HUDEP-2 (cell line): ENCODE measurements around the gene GPBP1L1.
"Not testable (repeated sequence)": the region's sequence is repeated elsewhere in the genome, so short reads cannot be mapped to it uniquely, and the experiment has no call there.

Source experiments
- DNase-seq, 76 experiments: peaks; one replicate each; lab custom pipeline; 2025; ENCODE audit not compliant: unreplicated experiment in 76 of 76; lab: John Stamatoyannopoulos, UW

GPBP1L1 gene

DNA sequence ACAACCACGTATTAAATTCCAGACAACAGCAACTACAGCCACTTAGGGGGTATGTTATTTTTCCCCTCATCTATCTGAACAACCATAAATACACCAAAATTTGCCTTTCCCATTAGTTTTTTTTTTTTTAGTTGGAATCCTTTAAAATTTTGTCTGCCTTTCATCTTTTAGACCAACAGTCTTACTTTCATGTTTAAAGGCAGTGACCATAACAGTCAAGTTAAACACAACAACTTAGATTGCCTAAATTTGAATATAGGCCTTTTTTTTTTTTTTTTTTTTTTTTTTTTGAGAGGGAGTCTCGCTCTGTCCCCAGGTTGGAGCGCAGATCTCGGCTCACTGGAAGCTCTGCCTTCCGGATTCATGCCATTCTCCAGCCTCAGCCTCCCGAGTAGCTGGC, 3.4 kb downstream of the GPBP1L1 start:
- DNase-seq, result no peak

DNA sequence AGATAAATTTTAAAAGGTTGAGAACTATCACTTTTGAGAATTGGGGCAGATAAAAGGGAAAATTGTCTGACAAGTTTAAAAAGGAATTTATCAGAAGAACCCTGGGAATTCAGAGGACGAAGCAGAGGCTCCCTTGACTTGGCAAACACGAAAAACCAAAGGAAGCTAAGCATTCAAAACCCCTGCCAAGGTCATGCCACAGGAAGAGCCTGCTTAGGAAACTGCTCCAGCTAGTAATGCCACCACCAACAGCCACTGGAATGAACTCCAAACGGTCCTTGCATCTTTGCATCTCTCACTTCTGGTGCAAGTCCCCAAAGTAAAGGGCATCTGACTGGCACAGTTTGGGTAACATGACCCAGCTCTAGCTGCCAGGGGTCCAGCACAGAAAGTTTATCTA, 7.2 kb downstream of the GPBP1L1 start:
- no peak for DNase-seq

DNA sequence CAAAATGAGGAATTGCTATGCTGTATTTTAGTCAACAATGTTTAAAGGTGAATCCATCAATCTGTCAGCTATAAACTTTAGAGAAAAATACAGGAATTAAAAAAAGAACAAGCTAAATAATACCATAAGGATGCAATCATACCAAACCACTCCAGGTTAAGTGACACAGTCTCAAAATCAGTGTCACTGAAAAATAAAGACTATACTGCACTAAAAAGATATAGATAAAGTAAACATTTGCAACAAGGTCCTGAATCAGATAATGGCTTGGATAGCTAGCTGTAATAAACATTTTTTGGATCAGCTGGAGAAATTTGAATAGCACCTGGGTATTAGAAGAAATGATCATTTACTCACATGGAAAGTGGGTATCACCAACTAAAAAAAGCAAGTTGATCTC, 7.8 kb downstream of the GPBP1L1 start:
- DNase-seq, result no peak

DNA sequence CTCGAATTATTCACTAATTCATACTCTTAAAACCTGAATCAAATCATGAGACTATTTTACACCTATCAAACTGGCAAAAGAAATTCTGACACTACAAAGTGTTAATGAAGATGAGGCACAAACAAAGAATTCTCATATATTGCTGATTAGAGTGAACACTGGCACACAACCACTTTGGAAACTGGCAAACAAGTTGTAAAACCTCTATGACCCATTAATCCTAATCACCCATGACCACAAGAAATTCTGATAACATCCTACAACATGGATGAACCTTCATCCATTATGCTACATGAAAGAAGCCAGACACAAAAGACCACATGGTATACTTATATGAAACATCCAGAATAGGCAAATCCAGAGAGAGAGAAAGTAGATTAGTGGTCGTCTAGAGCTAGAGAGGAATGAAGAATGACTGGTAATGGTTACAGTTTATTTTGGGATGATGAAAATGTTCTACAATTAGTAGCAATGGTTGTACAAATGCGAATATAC, 8.5 kb downstream of the GPBP1L1 start:
- DNase-seq, result no peak

DNA sequence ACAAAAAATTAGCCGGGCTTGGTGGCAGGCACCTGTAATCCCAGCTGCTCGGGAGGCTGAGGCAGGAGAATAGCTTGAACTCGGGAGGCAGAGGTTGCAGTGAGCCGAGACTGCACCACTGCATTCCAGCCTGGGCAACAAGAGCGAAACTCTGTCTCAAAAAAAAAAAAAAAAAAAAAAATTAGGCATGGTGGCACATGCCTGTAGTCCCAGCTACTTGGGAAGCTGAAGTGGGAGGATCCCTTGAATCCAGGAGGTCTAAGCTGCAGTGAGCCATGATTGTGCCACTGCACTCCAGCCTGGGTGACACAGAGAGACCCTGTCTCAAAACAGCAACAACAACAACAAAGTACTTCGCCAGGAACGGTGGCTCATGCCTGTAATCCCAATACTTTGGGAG, 9.8 kb downstream of the GPBP1L1 start:
- DNase-seq, result not testable (repeated sequence)

DNA sequence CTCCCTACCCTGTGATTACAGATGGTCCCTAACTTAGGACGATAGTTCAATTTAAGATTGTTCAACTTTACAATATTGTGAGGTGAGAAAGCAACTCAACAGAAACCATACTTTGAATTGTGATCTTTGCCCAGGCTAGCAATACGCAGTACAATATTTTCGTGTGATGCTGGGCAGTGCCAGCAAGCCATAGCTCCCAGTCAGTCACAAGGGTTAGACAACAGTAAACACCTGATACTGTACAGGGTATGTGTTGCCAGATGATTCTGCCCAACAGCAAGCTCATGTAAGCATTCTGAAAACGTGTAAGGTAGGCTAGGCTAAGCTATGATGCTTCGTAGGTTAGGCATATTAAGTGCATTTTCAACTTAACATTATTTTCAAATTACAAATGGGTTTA, 11.9 kb downstream of the GPBP1L1 start:
- no peak for DNase-seq

DNA sequence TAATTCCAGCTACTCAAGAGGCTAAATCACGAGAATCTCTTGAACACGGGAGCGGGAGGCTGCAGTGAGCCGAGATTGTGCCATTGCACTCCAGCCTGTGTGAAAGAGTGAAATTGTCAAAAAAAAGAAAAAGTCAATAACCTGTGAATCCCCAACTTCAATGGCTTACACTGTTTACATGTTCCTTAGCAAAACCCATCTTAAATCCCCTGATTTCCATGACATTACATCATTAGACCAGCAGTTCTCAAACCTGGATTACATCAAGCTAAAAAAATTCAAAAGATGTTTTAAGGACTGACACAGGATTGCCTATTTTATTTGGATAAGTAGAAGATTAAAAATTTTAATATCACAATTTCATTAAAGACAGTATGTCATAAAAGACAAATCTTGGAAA, 12.4 kb downstream of the GPBP1L1 start:
- no peak for DNase-seq

DNA sequence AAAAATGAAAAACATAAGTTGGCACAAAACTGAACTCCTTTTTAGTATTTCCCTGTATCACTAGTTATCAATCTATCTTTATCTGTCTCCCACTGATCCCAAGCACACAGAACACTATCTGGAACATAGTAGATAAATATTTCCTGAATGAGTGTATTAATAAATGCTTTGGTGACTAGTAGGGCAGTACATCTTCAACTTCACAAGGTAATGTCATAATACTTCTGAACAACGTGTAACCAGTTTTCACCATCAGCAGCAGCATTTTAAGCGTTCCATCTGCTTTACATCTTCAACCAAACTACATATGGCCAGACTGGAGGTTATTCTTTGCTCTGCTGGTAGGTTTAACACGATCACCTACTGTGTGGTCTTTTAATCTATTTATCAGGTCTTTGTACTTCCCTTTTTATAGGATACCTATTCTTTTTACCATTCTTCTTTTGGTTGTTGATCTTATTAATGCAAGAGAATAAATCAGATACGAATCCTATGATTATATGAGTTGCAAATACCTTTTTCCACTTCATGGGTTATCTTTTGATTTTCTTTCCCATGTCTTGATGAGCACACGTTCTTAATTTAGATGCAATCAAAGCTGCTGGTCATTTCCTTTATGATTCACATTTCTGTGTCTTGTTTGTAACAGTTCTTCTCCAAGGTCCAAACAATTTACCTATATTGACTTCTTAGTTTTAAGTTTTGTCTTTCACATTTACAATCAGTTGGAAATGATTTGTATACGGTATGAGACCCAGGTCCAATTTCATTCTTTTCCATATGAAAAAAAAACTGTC, 16.3 kb downstream of the GPBP1L1 start:
- no peak for DNase-seq

DNA sequence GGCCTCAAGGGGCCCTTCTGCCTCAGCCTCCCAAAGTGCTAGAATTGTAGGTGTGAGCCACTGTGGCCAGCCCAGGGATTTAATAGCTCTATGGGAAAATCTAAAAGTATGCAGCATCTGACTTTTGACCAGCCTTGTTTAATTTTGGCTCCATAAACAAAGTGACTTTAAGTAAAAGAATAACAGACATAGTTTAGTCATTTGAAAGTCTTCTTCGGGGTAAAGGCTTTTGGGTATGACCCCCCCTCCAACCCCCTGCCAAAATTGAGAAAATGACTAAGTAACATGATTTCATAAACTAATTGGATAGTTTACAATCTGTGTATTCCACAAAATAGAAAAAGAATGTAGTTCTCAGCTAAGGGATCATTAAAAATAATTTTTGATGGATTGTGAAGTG, 17.0 kb downstream of the GPBP1L1 start:
- DNase-seq, result no peak

DNA sequence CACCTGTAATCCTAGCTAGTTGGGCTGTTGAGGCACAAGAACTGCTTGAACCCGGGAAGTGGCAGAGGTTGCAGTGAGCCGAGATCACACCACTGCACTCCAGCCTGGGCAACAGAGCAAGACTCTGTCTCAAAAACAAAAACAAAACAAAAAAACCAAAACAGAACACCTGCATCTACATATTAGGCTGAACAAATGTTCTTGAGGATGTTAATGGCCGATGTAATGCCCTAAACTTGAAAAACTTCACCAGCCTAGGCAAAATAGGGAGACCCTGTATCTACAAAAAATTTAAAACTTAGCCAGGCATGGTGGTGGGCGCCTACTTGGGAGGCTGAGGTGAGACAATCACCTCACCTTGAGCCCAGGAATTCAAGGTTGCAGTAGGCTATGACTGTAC, 17.8 kb downstream of the GPBP1L1 start:
- DNase-seq, result no peak

DNA sequence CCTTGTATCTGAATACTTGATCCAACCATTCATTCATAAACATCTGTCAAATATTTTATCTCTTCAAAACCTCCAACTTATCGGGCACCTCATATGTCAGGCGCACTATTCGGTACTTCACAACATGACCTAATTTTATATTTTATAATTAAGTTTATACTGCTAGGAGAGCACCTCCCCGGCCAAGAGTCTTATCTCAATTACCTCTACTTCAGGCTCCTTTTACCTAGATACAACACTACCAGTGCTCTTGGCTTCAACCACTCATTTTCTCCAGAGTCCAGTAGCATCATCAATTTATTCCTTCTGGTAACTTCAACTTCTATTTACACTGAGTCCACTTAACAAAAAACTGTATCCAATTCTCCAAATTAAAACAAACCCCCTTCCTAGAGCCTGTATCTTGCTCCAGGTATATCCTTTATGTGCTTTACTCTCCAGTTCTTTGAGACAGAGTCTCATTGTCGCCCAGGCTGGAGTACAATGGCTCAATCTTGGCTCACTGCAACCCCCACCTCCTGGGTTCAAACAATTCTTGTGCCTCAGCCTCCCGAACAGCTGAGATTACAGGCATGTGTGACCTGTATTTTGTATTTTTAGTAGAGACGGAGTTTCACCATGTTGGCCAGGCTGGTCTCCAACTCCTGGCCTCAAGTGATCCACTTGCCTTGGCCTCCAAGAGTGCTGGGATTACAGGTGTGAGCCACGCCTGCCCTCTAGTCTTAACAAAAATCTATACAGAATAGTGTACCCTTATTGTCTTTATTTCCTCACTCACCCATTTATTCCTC, 18.8 kb downstream of the GPBP1L1 start:
- no peak for DNase-seq

DNA sequence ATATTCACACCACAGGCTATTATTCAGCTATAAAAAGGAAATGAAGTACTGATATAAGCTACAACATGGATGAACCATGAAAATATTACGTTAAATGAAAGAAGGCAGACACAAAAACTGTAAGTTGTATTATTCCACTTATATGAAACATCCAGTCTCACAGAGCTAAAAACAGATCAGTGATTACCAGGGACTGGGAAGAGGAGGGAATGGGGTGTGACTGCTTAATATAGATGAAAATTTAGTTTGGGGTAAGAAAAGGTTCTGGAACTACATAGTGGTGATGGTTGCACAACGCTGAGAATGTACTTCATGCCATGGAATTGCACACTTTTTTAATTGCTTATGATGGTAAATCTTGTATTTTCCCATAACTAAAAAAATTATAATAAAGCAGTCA, 19.5 kb downstream of the GPBP1L1 start:
- no peak for DNase-seq

DNA sequence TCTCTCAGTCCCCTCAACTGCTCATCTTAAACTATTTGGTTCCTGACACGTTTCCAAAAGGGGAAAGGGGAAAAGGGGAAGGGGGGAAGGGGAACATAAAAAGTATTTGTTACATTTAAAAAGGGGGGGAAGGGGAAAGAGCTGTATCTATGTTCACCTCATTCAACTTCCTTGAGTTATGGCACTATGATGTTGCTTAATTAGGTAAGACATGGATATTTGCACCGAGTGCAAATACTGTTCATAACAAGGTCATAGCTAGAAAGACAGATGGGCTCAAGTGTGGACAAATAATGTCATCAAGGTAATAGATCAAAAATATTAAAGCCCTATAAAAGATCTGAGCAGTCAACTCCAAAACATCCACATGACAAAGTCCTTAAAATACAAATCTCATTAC, 26.0 kb downstream of the GPBP1L1 start:
- DNase-seq, result no peak

DNA sequence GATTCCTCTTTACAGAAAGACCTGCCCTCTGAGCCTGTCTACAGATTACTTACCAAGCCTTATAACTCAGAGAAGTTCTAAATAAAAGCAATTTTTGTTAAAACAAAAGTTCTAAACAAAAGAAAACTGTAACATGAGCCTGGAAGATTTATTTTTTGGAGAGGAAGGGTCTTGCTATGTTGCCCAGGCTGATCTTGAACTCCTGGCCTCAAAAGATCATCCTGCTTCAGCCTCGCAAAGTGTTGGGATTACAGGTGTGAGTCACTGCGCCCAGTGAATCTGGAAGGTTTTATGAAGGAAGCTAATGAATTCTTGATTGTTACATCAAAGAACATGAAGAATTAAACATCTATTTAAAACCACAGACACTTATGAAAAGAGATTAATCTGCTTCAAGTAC, 27.1 kb downstream of the GPBP1L1 start:
- no peak for DNase-seq

DNA sequence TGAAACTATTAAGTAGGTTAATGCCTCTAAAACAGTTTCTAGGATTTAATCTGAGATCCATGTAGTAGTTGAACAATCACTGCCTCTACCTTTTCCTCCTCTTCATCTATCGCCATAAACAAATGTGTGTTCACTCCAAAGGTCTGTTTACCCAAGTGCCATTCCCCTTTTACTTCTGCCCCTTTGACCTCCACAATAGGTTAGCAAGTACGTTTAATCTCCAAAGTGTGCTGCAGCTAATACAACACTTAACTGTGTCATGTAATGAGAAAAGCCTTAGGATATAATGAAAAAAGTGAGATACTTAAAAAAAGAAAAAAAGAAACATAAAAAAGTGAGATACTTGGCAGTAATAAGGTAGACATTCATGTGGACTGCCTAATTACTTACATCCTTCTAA, 28.2 kb downstream of the GPBP1L1 start:
- DNase-seq, result no peak

DNA sequence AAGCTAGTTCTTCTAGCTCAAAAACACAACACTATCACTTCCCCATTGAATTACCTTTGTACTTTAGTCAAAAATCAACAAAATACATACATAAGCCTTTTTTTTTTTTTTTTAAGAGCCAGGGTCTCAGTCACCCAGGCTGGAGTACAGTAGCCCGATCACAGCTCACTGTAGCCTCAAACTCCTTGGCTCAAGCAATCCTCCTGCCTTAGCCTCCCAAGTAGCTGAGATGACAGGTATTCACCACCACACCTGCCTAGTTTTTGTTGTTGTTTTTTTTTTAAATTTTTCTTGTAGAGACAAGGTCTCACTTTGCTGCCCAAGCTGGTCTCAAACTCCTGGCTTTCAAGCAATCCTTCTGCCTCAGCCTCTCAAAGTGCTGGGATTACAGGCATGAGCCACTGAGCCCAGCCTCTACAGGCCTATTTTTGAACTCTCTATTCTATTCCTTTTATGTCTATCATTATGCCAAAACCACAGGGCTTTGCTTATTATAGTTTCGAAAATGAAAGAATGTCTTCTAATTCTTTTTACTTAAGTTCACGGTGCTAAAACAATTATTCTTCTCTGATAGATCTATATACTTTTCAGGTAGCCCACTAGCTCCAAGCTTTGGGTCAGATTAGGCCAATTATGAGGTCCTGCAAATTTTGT, 29.6 kb downstream of the GPBP1L1 start:
- DNase-seq, result no peak

DNA sequence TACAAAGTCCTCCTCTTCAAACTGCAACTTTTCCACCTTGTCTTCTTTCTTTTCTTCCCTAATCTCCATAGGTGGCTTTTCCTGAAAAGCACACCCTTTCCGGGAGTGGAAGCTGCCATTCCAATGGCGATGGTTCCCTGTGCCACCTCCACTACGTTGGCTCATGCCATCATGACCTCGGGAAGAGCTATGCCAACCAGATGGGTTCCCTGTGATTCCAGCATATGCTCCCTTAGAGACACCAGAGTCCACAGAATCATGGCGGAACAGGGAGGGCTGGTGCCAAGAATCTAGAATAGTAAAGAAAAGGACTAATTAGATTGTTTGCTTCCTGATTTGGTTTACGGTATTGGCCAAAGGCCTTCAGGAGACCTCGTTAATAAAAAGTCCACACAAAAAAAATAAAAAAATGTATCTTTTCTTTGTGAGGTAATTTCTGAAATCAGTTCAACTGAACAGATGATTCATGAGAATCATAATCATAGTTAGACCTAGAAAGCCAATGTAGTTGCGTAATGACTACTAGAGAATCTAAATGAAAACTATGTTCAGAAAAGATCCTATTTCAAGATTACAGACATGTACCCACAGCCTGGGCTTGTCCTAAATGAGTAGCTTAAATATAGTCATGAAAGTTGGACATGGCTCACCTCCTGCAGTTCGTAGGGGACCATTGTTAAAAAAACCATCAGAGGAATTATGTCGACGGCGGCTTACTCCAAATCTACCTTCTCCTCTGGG, 31.6 kb downstream of the GPBP1L1 start:
- DNase-seq, result no peak

DNA sequence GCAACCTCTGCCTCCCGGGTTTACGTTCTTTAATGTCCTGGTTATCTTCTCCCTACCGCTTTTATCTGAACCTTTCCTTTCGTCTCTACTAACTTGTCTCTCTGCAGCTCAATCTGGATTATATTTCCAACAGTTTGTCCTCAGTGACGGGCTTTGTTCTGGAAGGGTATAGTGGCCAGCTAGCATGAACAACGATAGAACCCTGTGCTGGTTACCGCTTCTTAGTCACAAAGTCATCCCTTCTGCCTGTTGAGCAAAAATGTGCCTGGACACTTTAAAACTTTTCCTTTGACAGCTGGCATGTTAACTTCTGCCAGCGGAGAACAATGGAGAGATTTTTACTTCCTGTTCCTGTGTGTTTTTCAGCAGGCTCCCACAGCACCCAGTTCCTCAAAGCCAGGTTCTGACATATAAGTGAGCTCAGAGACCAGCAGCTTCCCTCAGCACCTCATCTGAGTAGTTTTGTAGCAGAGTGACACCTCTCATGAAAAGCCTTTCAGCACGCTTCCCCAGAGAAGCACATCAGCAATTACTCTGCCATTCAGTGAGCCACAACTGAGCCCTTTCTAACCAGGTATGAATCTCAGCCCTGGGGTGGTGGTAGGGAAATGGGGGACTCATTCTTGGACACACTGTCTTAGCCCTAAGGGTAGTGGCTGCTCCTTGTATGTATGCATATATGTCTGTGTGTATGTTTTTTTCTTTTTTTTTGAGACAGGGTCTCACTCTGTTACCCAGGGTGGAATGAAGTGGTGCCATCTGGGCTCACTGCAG, 38.9 kb downstream of the GPBP1L1 start:
- DNase-seq, result no peak

DNA sequence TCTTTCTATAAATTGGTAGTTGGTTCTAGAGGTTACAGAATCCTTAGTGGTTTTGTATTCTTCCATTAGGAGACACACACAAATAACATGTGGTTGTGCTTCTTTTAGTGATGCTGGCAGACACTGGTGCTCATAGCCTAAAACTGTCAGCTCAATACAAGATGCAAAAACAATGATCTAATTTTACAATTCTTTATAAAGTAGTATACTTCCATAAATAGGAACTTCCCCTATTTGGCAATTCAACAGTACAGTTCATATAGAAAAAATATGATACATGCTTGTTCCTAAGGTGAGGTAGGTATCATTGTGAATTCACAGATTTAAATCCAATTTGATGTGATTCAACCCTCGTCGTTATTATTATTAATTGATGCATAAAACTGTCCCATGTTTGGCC, 41.7 kb downstream of the GPBP1L1 start:
- no peak for DNase-seq

DNA sequence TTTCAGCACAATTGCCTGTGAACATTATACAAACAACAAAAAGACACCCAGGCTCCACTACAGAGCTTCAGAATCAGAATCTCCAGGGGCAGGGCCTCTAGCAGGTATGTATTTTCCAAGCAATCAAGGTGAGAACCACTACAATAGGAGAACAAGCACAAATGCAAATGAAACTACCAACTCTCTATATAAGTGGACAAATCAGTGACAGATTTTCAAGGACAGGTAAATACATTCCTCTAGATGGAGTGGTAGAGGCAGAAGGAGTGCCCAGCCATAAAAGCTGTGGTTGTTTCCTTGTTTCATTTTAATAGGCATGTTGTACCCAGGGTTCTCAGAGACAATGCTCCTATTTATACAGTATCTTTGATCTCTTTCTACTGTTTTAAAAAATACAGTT, 42.4 kb downstream of the GPBP1L1 start:
- no peak for DNase-seq
